NT2/D1 (cell line): ENCODE data around the gene NIT2.

ENCODE experiments used
- DNase-seq: peaks from one replicate; pipeline ENCODE4 v3.0.0-alpha.2; 2011; ENCODE audit warnings: low read depth, low spot score
- H3K27me3 ChIP-seq: 2 replicates; pipeline ENCODE4 v1.6.0; 2011; ENCODE audit warnings: mild to moderate bottlenecking; ENCODE audit not compliant: insufficient read length, insufficient read depth
- H3K36me3 ChIP-seq: 2 replicates; pipeline ENCODE4 v1.6.1; 2011; ENCODE audit warnings: mild to moderate bottlenecking, low read length, mixed read lengths; ENCODE audit not compliant: insufficient read depth, insufficient read length
- H3K4me1 ChIP-seq: 2 replicates; pipeline ENCODE4 v1.5.1; 2011; ENCODE audit not compliant: insufficient read depth, insufficient read length
- H3K4me3 ChIP-seq: 2 replicates; pipeline ENCODE4 v1.5.1; 2011; ENCODE audit warnings: low read depth; ENCODE audit not compliant: insufficient read length
- H3K9ac ChIP-seq: 2 replicates; pipeline ENCODE4 v1.6.0; 2011; ENCODE audit warnings: low read depth; ENCODE audit not compliant: insufficient read length
- H3K9me3 ChIP-seq: 2 replicates; pipeline ENCODE4 v1.5.1; 2011; ENCODE audit warnings: mild to moderate bottlenecking, low read length; ENCODE audit not compliant: insufficient read depth
- SUZ12 ChIP-seq: IDR thresholded peaks from 2 replicates; pipeline ENCODE4 v1.6.1; 2011; ENCODE audit not compliant: insufficient read length, insufficient read depth; ENCODE audit errors: extremely low read depth
- YY1 ChIP-seq: IDR thresholded peaks from 2 replicates; pipeline ENCODE4 v1.6.1; 2011; ENCODE audit not compliant: insufficient read length, insufficient read depth
- ZNF274 ChIP-seq: IDR thresholded peaks from 2 replicates; pipeline ENCODE4 v1.6.1; 2011; ENCODE audit warnings: mild to moderate bottlenecking, low read depth, low read length

NIT2 gene

DNA sequence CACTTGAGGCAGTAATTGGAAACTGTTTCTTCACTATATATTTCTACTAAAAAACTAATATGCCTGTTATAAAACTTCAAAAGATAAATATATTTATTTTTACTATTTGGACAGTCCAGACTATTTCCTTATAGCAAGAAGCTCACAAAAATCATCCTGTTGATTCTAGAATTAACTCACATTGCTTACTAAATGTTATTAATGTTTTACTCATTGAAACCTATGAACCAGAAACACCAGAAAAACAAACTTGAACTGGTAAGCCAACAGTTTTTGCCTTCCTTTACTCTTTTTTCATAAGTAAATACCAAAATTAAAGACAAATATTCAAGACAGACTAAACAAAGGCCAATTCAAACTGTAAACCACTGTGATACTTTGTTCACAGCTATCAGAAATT lies 40.0 kb downstream of the NIT2 start:
- TF ChIP-seq YY1 (no peak), ZNF274 (no peak), SUZ12 (no peak)
- H3K4me3 ChIP-seq: no peak overlapping the region
- DNase-seq: no peak
- H3K9ac ChIP-seq: no peak overlapping the region
- no peaks in the 10 kb centered on the region for H3K27me3 ChIP-seq
- H3K4me1 ChIP-seq: no peaks in the 10 kb centered on the region
- H3K9me3 ChIP-seq: no peaks in the 10 kb centered on the region
- peaks cover 74% of the 10 kb centered on the region for H3K36me3 ChIP-seq

DNA sequence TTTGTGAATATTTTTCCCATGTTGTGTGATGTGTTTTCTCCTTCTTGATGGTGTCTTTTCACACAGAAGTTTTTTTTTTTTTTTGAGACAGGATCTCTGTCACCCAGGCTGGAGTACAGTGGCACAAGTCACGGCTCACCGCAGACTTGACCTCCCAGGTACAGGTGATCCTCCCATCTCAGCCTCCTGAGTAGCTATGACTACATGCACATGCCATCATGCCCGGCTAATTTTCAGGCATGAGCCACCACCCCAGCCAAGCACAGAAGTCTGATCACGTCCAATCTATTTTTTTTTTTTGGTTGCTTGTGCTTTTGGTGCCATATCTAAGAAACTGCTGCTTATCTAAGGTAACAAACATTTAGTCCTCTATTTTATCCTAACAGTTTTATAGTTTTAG lies 41.7 kb downstream of the NIT2 start:
- Histone ChIP-seq H3K4me3 (no peak overlapping the region), H3K36me3 (peaks cover 76% of the 10 kb centered on the region), H3K27me3 (no peaks in the 10 kb centered on the region), H3K9me3 (no peaks in the 10 kb centered on the region), H3K4me1 (no peaks in the 10 kb centered on the region), H3K9ac (no peak overlapping the region)
- no peak for DNase-seq
- no peak for TF ChIP-seq ZNF274
- TF ChIP-seq SUZ12: no peak
- TF ChIP-seq YY1: no peak

GRCh38 chr3:100384733-100385525 lies 50.4 kb downstream of the NIT2 start:
- DNase-seq: no peak
- no peaks in the 10 kb centered on the region for H3K4me1 ChIP-seq
- no peaks in the 10 kb centered on the region for H3K27me3 ChIP-seq
- H3K9ac ChIP-seq: no peak overlapping the region
- H3K4me3 ChIP-seq: no peak overlapping the region
- TF ChIP-seq YY1 (no peak), SUZ12 (no peak)
- H3K9me3 ChIP-seq: peaks cover 13% of the 10 kb centered on the region
- peaks cover 72% of the 10 kb centered on the region for H3K36me3 ChIP-seq

GRCh38 chr3:100386437-100387074 lies 52.0 kb downstream of the NIT2 start:
- Histone ChIP-seq H3K9me3 (peaks cover 19% of the 10 kb centered on the region), H3K36me3 (peaks cover 61% of the 10 kb centered on the region), H3K9ac (no peak overlapping the region), H3K27me3 (no peaks in the 10 kb centered on the region), H3K4me1 (no peaks in the 10 kb centered on the region), H3K4me3 (no peak overlapping the region)
- DNase-seq: no peak
- TF ChIP-seq SUZ12: no peak
- no peak for TF ChIP-seq ZNF274
- TF ChIP-seq YY1: no peak

GRCh38 chr3:100389025-100389424 lies 54.5 kb downstream of the NIT2 start:
- Histone ChIP-seq H3K9ac (no peak overlapping the region), H3K4me1 (no peaks in the 10 kb centered on the region), H3K36me3 (peaks cover 39% of the 10 kb centered on the region), H3K27me3 (no peaks in the 10 kb centered on the region), H3K9me3 (peaks cover 19% of the 10 kb centered on the region), H3K4me3 (no peak overlapping the region)
- DNase-seq: no peak
- TF ChIP-seq SUZ12 (no peak), YY1 (no peak), ZNF274 (no peak)

- H3K4me1 ChIP-seq: no peaks in the 10 kb centered on the region
- H3K27me3 ChIP-seq: no peaks in the 10 kb centered on the region
- H3K36me3 ChIP-seq: peaks cover 26% of the 10 kb centered on the region
- H3K9me3 ChIP-seq: no peaks in the 10 kb centered on the region
- DNase-seq: no peak
- TF ChIP-seq SUZ12 (no peak), ZNF274 (no peak), YY1 (no peak)
- no peak overlapping the region for H3K9ac ChIP-seq
- H3K4me3 ChIP-seq: no peak overlapping the region
Measured at GRCh38 chr3:100395679-100396431, 61.3 kb downstream of the NIT2 start.

DNA sequence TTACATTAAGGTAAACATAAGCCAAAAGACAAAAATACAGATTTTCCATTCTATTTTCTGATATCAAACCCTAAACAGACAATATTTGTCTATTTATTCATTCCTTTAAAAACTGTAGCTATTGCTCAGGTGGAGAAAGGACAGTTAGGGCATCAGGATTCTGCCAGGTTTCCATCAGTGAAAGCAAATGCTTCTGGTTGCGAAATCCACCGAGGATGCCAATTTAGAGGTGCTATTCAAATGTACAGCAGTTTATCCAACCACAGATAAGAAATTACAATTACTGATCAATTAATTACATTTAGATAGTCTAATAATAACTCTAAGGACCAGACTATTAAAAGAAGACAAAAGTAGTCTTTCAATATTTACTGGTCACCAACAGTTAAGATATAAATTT lies 62.4 kb downstream of the NIT2 start:
- Histone ChIP-seq H3K9me3 (no peaks in the 10 kb centered on the region), H3K4me3 (no peak overlapping the region), H3K4me1 (no peaks in the 10 kb centered on the region), H3K9ac (no peak overlapping the region), H3K36me3 (peaks cover 23% of the 10 kb centered on the region), H3K27me3 (no peaks in the 10 kb centered on the region)
- TF ChIP-seq ZNF274: no peak
- no peak for TF ChIP-seq SUZ12
- no peak for TF ChIP-seq YY1
- DNase-seq: no peak
